Natural killer cell (primary cell): Measurements from ENCODE around the gene SPOCK1. TPM values are rescaled to one million over a fixed set of nuclear protein-coding genes. Genes with fewer than 3 reads are reported as not detected.

Experiments
- ATAC-seq, 3 donors: fragments of 150-1000 bp in 2 of 3; fragments of 200-7000 bp in 1 of 3; cut with Tn5 transposase; 1 replicate in 1 of 3; 2 replicates in 2 of 3; pipeline ENCODE4 v1.10.0; 2021; ENCODE audit warnings: mild to moderate bottlenecking in 2 of 3, moderate library complexity in 2 of 3
- DNase-seq, 2 donors: peaks; one replicate each; pipeline versions ENCODE4 v3.0.0 to v3.0.0-alpha.2; 2013 to 2021; ENCODE audit warnings: mixed read lengths in 1 of 2
- H3K27ac ChIP-seq: one replicate; pipeline ENCODE4 v1.5.1; 2013; ENCODE audit warnings: mild to moderate bottlenecking, low read length
- H3K27me3 ChIP-seq: one replicate; pipeline ENCODE4 v1.6.1; 2013; ENCODE audit warnings: low read length; ENCODE audit not compliant: control insufficient read depth, insufficient read depth
- H3K36me3 ChIP-seq: one replicate; pipeline ENCODE4 v1.6.1; 2013; ENCODE audit warnings: low read length; ENCODE audit not compliant: control insufficient read depth, insufficient read depth
- H3K4me1 ChIP-seq: one replicate; pipeline ENCODE4 v1.6.1; 2013; ENCODE audit warnings: low read length; ENCODE audit not compliant: control insufficient read depth, insufficient read depth
- H3K4me3 ChIP-seq: one replicate; pipeline ENCODE4 v1.5.1; 2013; ENCODE audit warnings: low read length
- H3K9me3 ChIP-seq: one replicate; pipeline ENCODE4 v1.6.1; 2013; ENCODE audit warnings: low read length; ENCODE audit not compliant: control insufficient read depth, insufficient read depth
- H3K27ac Mint-ChIP-seq, 2 donors: one replicate each; pipeline ENCODE4 v1.8.0; 2022; ENCODE audit warnings: mild to moderate bottlenecking in 2 of 2, mixed read lengths in 2 of 2, moderate library complexity in 1 of 2
- H3K27me3 Mint-ChIP-seq, 2 donors: one replicate each; pipeline ENCODE4 v1.8.0; 2022; ENCODE audit warnings: low read depth in 2 of 2, mixed read lengths in 2 of 2
- H3K36me3 Mint-ChIP-seq: one replicate; pipeline ENCODE4 v1.8.0; 2022; ENCODE audit warnings: mixed read lengths
- H3K4me1 Mint-ChIP-seq, 2 donors: one replicate each; pipeline ENCODE4 v1.8.0; 2022; ENCODE audit warnings: mixed read lengths in 2 of 2
- H3K4me3 Mint-ChIP-seq: one replicate; pipeline ENCODE4 v1.8.0; 2022; ENCODE audit warnings: mild to moderate bottlenecking, moderate library complexity, mixed read lengths
- H3K9me3 Mint-ChIP-seq, 2 donors: one replicate each; pipeline ENCODE4 v1.8.0; 2022; ENCODE audit warnings: mixed read lengths in 2 of 2
- WGBS: methylation state at CpG from one replicate; pipeline ENCODE4 v1.1.7; 2013; ENCODE audit warnings: missing lambda C conversion rate; ENCODE audit not compliant: insufficient coverage; 5-methylcytosine and 5-hydroxymethylcytosine counted together
- intact Hi-C: fragments of 100-400 bp; cut with micrococcal nuclease; formaldehyde crosslinking; loops from one replicate; pipeline ENCODE4 v1.14.2; 2022
- total RNA-seq, 4 donors: library from RNA; stranded (reverse); fragments of 120-200 nt in 1 of 4; gene quantifications; one replicate each; pipeline versions ENCODE4 v1.2.3 to v1.2.4, GENCODE V29; 2013 to 2022
- TF ChIP-seq, protein P1 (sequence below): fragments of 200-600 bp; IDR thresholded peaks from one replicate; pipeline ENCODE4 v1.8.0; 2022; ENCODE audit warnings: antibody characterized with exemption

The SPOCK1 gene
- total RNA-seq, 3 donors from 2014 or later (not counting 1 experiment from before 2014, with no cell fraction given): 0.09 to 1.6 (median 0.61) TPM

DNA sequence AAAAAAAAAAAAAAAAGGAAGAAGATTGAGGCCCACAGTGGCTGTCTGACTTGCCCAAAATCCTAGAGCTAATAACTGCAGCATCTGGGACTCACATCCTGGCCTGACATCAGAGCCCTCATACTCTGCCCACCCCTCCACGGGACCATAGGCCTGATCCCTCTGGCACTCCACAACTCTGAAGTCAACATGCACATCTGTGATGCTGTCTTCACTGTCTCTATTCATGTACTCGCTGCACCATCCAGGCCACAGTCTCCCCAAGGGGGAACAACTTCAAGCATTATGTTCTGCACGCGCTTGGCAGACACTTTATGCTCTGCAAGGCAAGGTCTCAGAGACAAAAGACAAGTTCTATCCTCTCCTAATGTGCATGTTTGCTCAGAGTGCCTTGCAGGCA, 158.2 kb downstream of the SPOCK1 start:
- WGBS: 91% methylated on average over 4 of the region's 4 CpGs
- TF ChIP-seq, protein P1, sequence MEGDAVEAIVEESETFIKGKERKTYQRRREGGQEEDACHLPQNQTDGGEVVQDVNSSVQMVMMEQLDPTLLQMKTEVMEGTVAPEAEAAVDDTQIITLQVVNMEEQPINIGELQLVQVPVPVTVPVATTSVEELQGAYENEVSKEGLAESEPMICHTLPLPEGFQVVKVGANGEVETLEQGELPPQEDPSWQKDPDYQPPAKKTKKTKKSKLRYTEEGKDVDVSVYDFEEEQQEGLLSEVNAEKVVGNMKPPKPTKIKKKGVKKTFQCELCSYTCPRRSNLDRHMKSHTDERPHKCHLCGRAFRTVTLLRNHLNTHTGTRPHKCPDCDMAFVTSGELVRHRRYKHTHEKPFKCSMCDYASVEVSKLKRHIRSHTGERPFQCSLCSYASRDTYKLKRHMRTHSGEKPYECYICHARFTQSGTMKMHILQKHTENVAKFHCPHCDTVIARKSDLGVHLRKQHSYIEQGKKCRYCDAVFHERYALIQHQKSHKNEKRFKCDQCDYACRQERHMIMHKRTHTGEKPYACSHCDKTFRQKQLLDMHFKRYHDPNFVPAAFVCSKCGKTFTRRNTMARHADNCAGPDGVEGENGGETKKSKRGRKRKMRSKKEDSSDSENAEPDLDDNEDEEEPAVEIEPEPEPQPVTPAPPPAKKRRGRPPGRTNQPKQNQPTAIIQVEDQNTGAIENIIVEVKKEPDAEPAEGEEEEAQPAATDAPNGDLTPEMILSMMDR: no peak
- Histone ChIP-seq H3K4me1 (no peaks in the 10 kb centered on the region), H3K27ac (no peak overlapping the region), H3K36me3 (no peaks in the 10 kb centered on the region), H3K27me3 (no peaks in the 10 kb centered on the region), H3K9me3 (no peaks in the 10 kb centered on the region), H3K4me3 (no peak overlapping the region)
- DNase-seq: no peak
- Mint-ChIP-seq H3K27ac (no peak overlapping the region), H3K4me1 (no peaks in the 10 kb centered on the region), H3K4me3 (no peak overlapping the region), H3K27me3 (peaks cover 2 to 7% of the 10 kb centered on the region in 2 donors), H3K9me3 (no peaks in the 10 kb centered on the region), H3K36me3 (no peaks in the 10 kb centered on the region)
- intact Hi-C loops: no loop called here
- ATAC-seq: no peak

DNA sequence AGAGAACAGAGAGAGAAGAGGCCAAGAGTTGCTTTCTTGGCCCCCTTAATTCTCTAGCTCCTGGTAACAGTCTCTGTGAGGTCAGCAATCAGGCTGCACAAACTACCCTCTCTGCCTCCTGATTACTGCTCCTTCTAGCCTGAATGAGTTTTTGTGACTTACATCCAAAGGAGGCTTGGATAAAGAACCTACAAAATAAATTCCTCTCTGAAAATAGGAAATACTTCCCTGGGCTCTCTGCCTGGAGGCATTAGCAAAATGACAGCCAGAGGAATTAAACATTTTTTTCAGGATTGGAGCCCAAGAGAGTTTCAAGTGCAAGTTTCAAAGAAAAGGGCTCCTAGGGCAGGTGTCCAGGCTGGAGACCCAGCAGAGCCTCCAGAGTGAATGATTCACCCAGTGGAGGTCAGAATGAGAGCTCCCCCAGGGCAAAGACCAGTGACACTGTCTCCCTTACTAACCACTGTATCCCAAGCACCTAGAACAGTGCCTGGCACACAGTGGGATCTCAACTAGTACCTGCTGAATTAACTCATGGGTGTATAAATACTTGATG, 162.5 kb downstream of the SPOCK1 start:
- no peaks in the 10 kb centered on the region for H3K36me3 ChIP-seq
- DNase-seq (no peak), ATAC-seq (no peak)
- Mint-ChIP-seq H3K27me3 (peaks cover 0 to 2% of the 10 kb centered on the region in 2 donors), H3K27ac (no peak overlapping the region), H3K4me3 (no peak overlapping the region), H3K36me3 (no peaks in the 10 kb centered on the region), H3K9me3 (no peaks in the 10 kb centered on the region), H3K4me1 (no peaks in the 10 kb centered on the region)
- TF ChIP-seq, protein P1: no peak
- intact Hi-C loops: no loop called here
- H3K27me3 ChIP-seq: no peaks in the 10 kb centered on the region
- no peaks in the 10 kb centered on the region for H3K9me3 ChIP-seq
- H3K27ac ChIP-seq: no peak overlapping the region
- no peak overlapping the region for H3K4me3 ChIP-seq
- no peaks in the 10 kb centered on the region for H3K4me1 ChIP-seq

DNA sequence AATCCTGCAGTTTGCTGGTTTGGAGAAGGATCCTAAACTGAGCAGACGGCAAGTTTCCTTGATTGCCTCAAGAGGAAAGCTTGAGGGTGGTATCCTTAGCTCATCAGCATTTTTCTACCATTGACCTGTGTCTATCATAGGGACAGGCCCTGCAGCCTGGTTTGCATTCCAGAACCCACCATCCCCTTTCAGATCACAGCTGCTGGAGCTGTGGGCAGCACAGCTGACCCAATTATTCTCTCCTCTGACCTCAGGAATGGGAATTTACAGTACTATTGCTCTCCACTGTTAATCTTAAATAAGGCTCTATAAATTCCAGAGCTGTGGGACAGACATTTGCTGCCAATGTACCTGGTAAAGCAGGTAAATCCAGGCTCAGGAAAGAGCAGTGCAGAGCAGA, 163.0 kb downstream of the SPOCK1 start:
- Histone ChIP-seq H3K27ac (no peak overlapping the region), H3K27me3 (no peaks in the 10 kb centered on the region), H3K4me3 (no peak overlapping the region), H3K36me3 (no peaks in the 10 kb centered on the region), H3K9me3 (no peaks in the 10 kb centered on the region), H3K4me1 (no peaks in the 10 kb centered on the region)
- WGBS: 87% methylated on average over 1 of the region's 1 CpG
- ATAC-seq: no peak
- no peak overlapping the region for H3K4me3 Mint-ChIP-seq
- TF ChIP-seq, protein P1: no peak
- H3K27ac Mint-ChIP-seq: no peak overlapping the region
- no peaks in the 10 kb centered on the region for H3K4me1 Mint-ChIP-seq
- no peak for DNase-seq
- no peaks in the 10 kb centered on the region for H3K9me3 Mint-ChIP-seq
- intact Hi-C loops: no loop called here
- no peaks in the 10 kb centered on the region for H3K36me3 Mint-ChIP-seq
- peaks cover 0 to 2% of the 10 kb centered on the region in 2 donors for H3K27me3 Mint-ChIP-seq

DNA sequence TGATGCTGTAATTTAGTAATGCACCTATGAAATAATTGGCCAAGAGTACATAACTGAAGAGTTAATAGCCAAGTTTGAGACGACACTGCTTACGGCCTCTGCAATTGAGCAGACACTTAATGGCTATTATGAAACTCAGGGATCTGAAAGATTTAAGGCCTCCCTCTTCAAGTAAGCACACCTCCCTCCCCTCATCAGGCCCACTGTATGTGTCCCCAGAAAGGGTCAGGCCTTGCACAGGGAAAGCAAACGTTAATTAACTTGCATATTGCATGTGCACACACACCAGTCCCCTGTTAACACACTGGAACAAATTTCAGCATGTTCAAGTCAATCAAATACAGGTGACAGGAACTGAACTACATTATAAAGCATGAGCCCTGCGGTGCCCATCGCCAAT, 163.6 kb downstream of the SPOCK1 start:
- WGBS: 84% methylated on average over 5 of the region's 5 CpGs
- H3K9me3 Mint-ChIP-seq: no peaks in the 10 kb centered on the region
- H3K27me3 Mint-ChIP-seq: no peaks in the 10 kb centered on the region
- ATAC-seq (no peak), DNase-seq (no peak)
- intact Hi-C loops: no loop called here
- no peak overlapping the region for H3K27ac ChIP-seq
- no peaks in the 10 kb centered on the region for H3K9me3 ChIP-seq
- TF ChIP-seq, protein P1: no peak
- no peak overlapping the region for H3K4me3 ChIP-seq
- no peak overlapping the region for H3K27ac Mint-ChIP-seq
- no peaks in the 10 kb centered on the region for H3K36me3 Mint-ChIP-seq
- H3K4me1 Mint-ChIP-seq: no peaks in the 10 kb centered on the region
- H3K36me3 ChIP-seq: no peaks in the 10 kb centered on the region
- no peak overlapping the region for H3K4me3 Mint-ChIP-seq
- H3K27me3 ChIP-seq: no peaks in the 10 kb centered on the region
- no peaks in the 10 kb centered on the region for H3K4me1 ChIP-seq
